Ectodermal cell (in vitro differentiated cells): ENCODE data around the gene ZNF700. TPM values are rescaled to one million over a fixed set of nuclear protein-coding genes. Genes with fewer than 3 reads are reported as not detected.
A peak's percentile ranks its signal among the peaks of the same experiment; 100 is the strongest.
"Not testable (repeated sequence)": the region's sequence is repeated elsewhere in the genome, so short reads cannot be mapped to it uniquely, and the experiment has no call there.

ENCODE experiments used
- H3K27ac ChIP-seq: 2 replicates; pipeline ENCODE4 v1.7.0; 2013; ENCODE audit warnings: mild to moderate bottlenecking, low read depth, low read length; ENCODE audit not compliant: insufficient read depth, poor library complexity, severe bottlenecking
- H3K27me3 ChIP-seq: 2 replicates; pipeline ENCODE4 v1.7.0; 2013; ENCODE audit warnings: mild to moderate bottlenecking, low read length; ENCODE audit not compliant: insufficient read depth, control insufficient read depth, poor library complexity, severe bottlenecking
- H3K36me3 ChIP-seq: one replicate; pipeline ENCODE4 v1.7.0; 2013; ENCODE audit warnings: low read length; ENCODE audit not compliant: control insufficient read depth, insufficient read depth
- H3K4me1 ChIP-seq: one replicate; pipeline ENCODE4 v1.7.0; 2013; ENCODE audit warnings: low read length; ENCODE audit not compliant: control insufficient read depth, insufficient read depth
- H3K4me3 ChIP-seq: 2 replicates; pipeline ENCODE4 v1.7.0; 2013; ENCODE audit warnings: low read depth, low read length, control low read depth; ENCODE audit not compliant: insufficient read depth
- H3K9me3 ChIP-seq: 2 replicates; pipeline ENCODE4 v1.7.0; 2013; ENCODE audit warnings: mild to moderate bottlenecking, low read length, moderate library complexity; ENCODE audit not compliant: control insufficient read depth
- WGBS, 2 experiments: methylation state at CpG; one replicate each; pipeline ENCODE4 v1.1.7; 2013; ENCODE audit warnings: missing lambda C conversion rate in 2 of 2; 5-methylcytosine and 5-hydroxymethylcytosine counted together
- polyA plus RNA-seq, 4 experiments: library from polyadenylated mRNA; stranded (reverse); fragments of 50-300 nt; gene quantifications; one replicate each; pipeline ENCODE4 v1.2.3, GENCODE V29; 2013

Gene ZNF700
- polyA plus RNA-seq (2013, experiment 1 of 4): 14.2 TPM
- 13.3 TPM for polyA plus RNA-seq (2013, experiment 2 of 4)
- polyA plus RNA-seq (2013, experiment 3 of 4): 12.5 TPM
- polyA plus RNA-seq (2013, experiment 4 of 4): 13.2 TPM

- 0 to 1% methylated on average over 53 of the region's 53 CpGs for WGBS, 2 experiments
- peaks cover 4% of the 10 kb centered on the region for H3K4me1 ChIP-seq
- H3K4me3 ChIP-seq: peak within 1 kb of the TSS; percentile 77
- H3K36me3 ChIP-seq: peaks cover 3% of the 10 kb centered on the region
- no peaks in the 10 kb centered on the region for H3K9me3 ChIP-seq
- H3K27me3 ChIP-seq: no peaks in the 10 kb centered on the region
- peak within 1 kb of the TSS; percentile 82 for H3K27ac ChIP-seq
Measured at GRCh38 chr19:11924886-11925650, at the start of gene ZNF700. Gene ZNF700 (plus strand): TSS chr19:11925107. CDS start chr19:11925211, 104 bp downstream.

- H3K4me1 ChIP-seq, H3K27me3 ChIP-seq, H3K36me3 ChIP-seq, H3K9me3 ChIP-seq, H3K27ac ChIP-seq, H3K4me3 ChIP-seq: not testable (repeated sequence)
- WGBS, 2 experiments: 80 to 84% methylated on average over 16 of the region's 16 CpGs
Measured at GRCh38 chr19:11879687-11880266, 45.1 kb upstream of the ZNF700 start.

GRCh38 chr19:11880598-11880997, 44.3 kb upstream of the ZNF700 start:
- WGBS, 2 experiments: 93 to 94% methylated on average over 12 of the region's 12 CpGs
- no peak overlapping the region for H3K4me3 ChIP-seq

GRCh38 chr19:11881151-11881800, 43.6 kb upstream of the ZNF700 start:
- Histone ChIP-seq H3K4me3 (no peak overlapping the region), H3K4me1 (no peaks in the 10 kb centered on the region), H3K36me3 (no peaks in the 10 kb centered on the region), H3K9me3 (peaks cover 2% of the 10 kb centered on the region), H3K27ac (no peak overlapping the region), H3K27me3 (no peaks in the 10 kb centered on the region)
- WGBS, 2 experiments: 22 to 23% methylated on average over 10 of the region's 10 CpGs

More at GRCh38 chr19:11880598-11880997, 44.3 kb upstream of the ZNF700 start:
- H3K4me1 ChIP-seq: no peaks in the 10 kb centered on the region
- H3K9me3 ChIP-seq: peaks cover 2% of the 10 kb centered on the region
- H3K27ac ChIP-seq: no peak overlapping the region
- no peaks in the 10 kb centered on the region for H3K36me3 ChIP-seq
- H3K27me3 ChIP-seq: no peaks in the 10 kb centered on the region

GRCh38 chr19:11882606-11883005, 42.3 kb upstream of the ZNF700 start:
- no peaks in the 10 kb centered on the region for H3K36me3 ChIP-seq
- H3K9me3 ChIP-seq: peaks cover 2% of the 10 kb centered on the region
- WGBS, 2 experiments: no CpG with 5 or more reads among the region's 2 CpGs
- H3K4me1 ChIP-seq: no peaks in the 10 kb centered on the region
- H3K4me3 ChIP-seq: no peak overlapping the region
- H3K27me3 ChIP-seq: no peaks in the 10 kb centered on the region
- no peak overlapping the region for H3K27ac ChIP-seq

GRCh38 chr19:11887234-11887610, 37.7 kb upstream of the ZNF700 start:
- no peaks in the 10 kb centered on the region for H3K9me3 ChIP-seq
- no peaks in the 10 kb centered on the region for H3K4me1 ChIP-seq
- 40 to 42% methylated on average over 7 of the region's 7 CpGs for WGBS, 2 experiments
- H3K4me3 ChIP-seq: peak overlapping the region; percentile 95
- H3K27ac ChIP-seq: no peak overlapping the region
- no peaks in the 10 kb centered on the region for H3K27me3 ChIP-seq
- peaks cover 15% of the 10 kb centered on the region for H3K36me3 ChIP-seq

GRCh38 chr19:11887611-11888531, 37.0 kb upstream of the ZNF700 start, which contains the start of gene ZNF69:
Gene ZNF69 (plus strand): TSS chr19:11887782. CDS start chr19:11887924, 142 bp downstream.
- Histone ChIP-seq H3K36me3 (peaks cover 22% of the 10 kb centered on the region), H3K27me3 (no peaks in the 10 kb centered on the region)
- WGBS, 2 experiments: 1% methylated on average over 56 of the region's 56 CpGs

GRCh38 chr19:11889901-11890300, 35.0 kb upstream of the ZNF700 start:
- H3K9me3 ChIP-seq, H3K27me3 ChIP-seq, H3K4me1 ChIP-seq: not testable (repeated sequence)
- Histone ChIP-seq H3K4me3 (peak overlapping the region; percentile 19), H3K27ac (peak overlapping the region; percentile 54), H3K36me3 (peaks cover 42% of the 10 kb centered on the region)
- WGBS, 2 experiments: 8 to 11% methylated on average over 6 of the region's 6 CpGs

More at GRCh38 chr19:11887611-11888531, 37.0 kb upstream of the ZNF700 start, which contains the start of gene ZNF69:
- Histone ChIP-seq H3K4me1 (no peaks in the 10 kb centered on the region), H3K4me3 (peak within 1 kb of the TSS; percentile 95), H3K27ac (peak within 1 kb of the TSS; percentile 98), H3K9me3 (peaks cover 4% of the 10 kb centered on the region)

- Histone ChIP-seq H3K27me3 (no peaks in the 10 kb centered on the region), H3K9me3 (peaks cover 4% of the 10 kb centered on the region), H3K4me1 (no peaks in the 10 kb centered on the region), H3K4me3 (no peak overlapping the region), H3K36me3 (peaks cover 48% of the 10 kb centered on the region), H3K27ac (no peak overlapping the region)
- WGBS, 2 experiments: 83 to 89% methylated on average over 5 of the region's 5 CpGs
Measured at GRCh38 chr19:11890634-11891033, 34.3 kb upstream of the ZNF700 start.
